Liver (tissue), 3 donors: ENCODE measurements around the gene MFAP3L.

ENCODE experiments used
- CTCF ChIP-seq: fragments of 150-350 bp; IDR thresholded peaks from 2 replicates; pipeline ENCODE4 v1.5.1; 2017; ENCODE audit warnings: improper control_type of control experiment, low read depth, low read length; ENCODE audit not compliant: missing input control
- EGR1 ChIP-seq, 2 donors: IDR thresholded peaks; 2 replicates each; pipeline ENCODE4 v1.6.1; 2016 to 2018; ENCODE audit warnings: antibody characterized with exemption in 2 of 2, low read depth in 2 of 2
- HNF4G ChIP-seq: IDR thresholded peaks from 2 replicates; pipeline ENCODE4 v1.6.1; 2016; ENCODE audit warnings: antibody characterized with exemption
- NR2F2 ChIP-seq: IDR thresholded peaks from 2 replicates; pipeline ENCODE4 v1.6.1; 2016; ENCODE audit warnings: antibody characterized with exemption
- REST ChIP-seq: IDR thresholded peaks from 2 replicates; pipeline ENCODE4 v1.6.1; 2016; ENCODE audit warnings: antibody characterized with exemption, mild to moderate bottlenecking
- YY1 ChIP-seq: IDR thresholded peaks from 2 replicates; pipeline ENCODE4 v1.6.1; 2016; ENCODE audit warnings: antibody characterized with exemption, mild to moderate bottlenecking
- donor health status: healthy.
- donor health status: healthy.

GRCh38 chr4:170030121-170030520 is 3.9 kb upstream of the MFAP3L start:
- TF ChIP-seq CTCF: no peak
- TF ChIP-seq YY1: no peak
- TF ChIP-seq EGR1 (IDR thresholded peaks at IDR 0.05; ENCODE audit: low read depth in 2 of 2): no peak
- TF ChIP-seq NR2F2: no peak
- TF ChIP-seq HNF4G: no peak
- TF ChIP-seq REST: no peak
